HepG2 (cell line): ENCODE data around the gene IKZF3. TPM values are rescaled to one million over a fixed set of nuclear protein-coding genes. Genes with fewer than 3 reads are reported as not detected.

Experiments
- ATF5 ChIP-seq: sonication (generic); formaldehyde crosslinking; IDR thresholded peaks from 2 replicates; pipeline ENCODE4 v1.4.0; 2020; ENCODE audit warnings: mild to moderate bottlenecking, low read depth, missing genetic modification reagents
- ATM ChIP-seq: fragments of 450-650 bp; IDR thresholded peaks from 2 replicates; pipeline ENCODE4 v1.7.1; 2017; ENCODE audit warnings: mild to moderate bottlenecking, borderline replicate concordance
- BRD4 ChIP-seq: sonication (generic); formaldehyde crosslinking; IDR thresholded peaks from 2 replicates; pipeline ENCODE4 v1.4.0; 2020; ENCODE audit warnings: missing genetic modification reagents
- ETS1 ChIP-seq: sonication (generic); formaldehyde crosslinking; IDR thresholded peaks from 2 replicates; pipeline ENCODE4 v1.4.0; 2020; ENCODE audit warnings: missing genetic modification reagents
- FOXP4 ChIP-seq: sonication (generic); formaldehyde crosslinking; IDR thresholded peaks from 2 replicates; pipeline ENCODE4 v1.4.0; 2020; ENCODE audit warnings: missing genetic modification reagents
- HOXA5 ChIP-seq: sonication (generic); formaldehyde crosslinking; IDR thresholded peaks from 2 replicates; pipeline ENCODE4 v1.4.0; 2020; ENCODE audit warnings: missing genetic modification reagents
- KDM1A ChIP-seq: IDR thresholded peaks from 2 replicates; pipeline ENCODE4 v1.6.1; 2016; ENCODE audit warnings: missing compliant biosample characterization
- KLF15 ChIP-seq: sonication (generic); formaldehyde crosslinking; IDR thresholded peaks from 2 replicates; pipeline ENCODE4 v1.8.1; 2023; ENCODE audit warnings: borderline replicate concordance, mild to moderate bottlenecking, inconsistent platforms, missing genetic modification reagents, mixed read lengths
- NFATC3 ChIP-seq: sonication (generic); formaldehyde crosslinking; IDR thresholded peaks from 2 replicates; pipeline ENCODE4 v1.5.1; 2020; ENCODE audit warnings: mild to moderate bottlenecking, missing genetic modification reagents
- POLR2AphosphoS2 ChIP-seq: IDR thresholded peaks from 2 replicates; pipeline ENCODE4 v1.6.1; 2011; ENCODE audit warnings: low read depth, low read length, improper control_type of control experiment
- PRMT3 ChIP-seq: sonication (generic); formaldehyde crosslinking; IDR thresholded peaks from 2 replicates; pipeline ENCODE4 v1.8.1; 2022; ENCODE audit warnings: low read depth, mild to moderate bottlenecking, moderate library complexity, missing genetic modification reagents, borderline replicate concordance
- RFXAP ChIP-seq: sonication (generic); formaldehyde crosslinking; IDR thresholded peaks from 2 replicates; pipeline ENCODE4 v1.4.0; 2020; ENCODE audit warnings: missing genetic modification reagents, borderline replicate concordance
- SMYD3 ChIP-seq: sonication (generic); formaldehyde crosslinking; IDR thresholded peaks from 2 replicates; pipeline ENCODE4 v1.8.1; 2023; ENCODE audit warnings: mild to moderate bottlenecking, missing genetic modification reagents
- SRF ChIP-seq: IDR thresholded peaks from 2 replicates; pipeline ENCODE4 v1.6.1; 2011; ENCODE audit warnings: mild to moderate bottlenecking, low read depth, low read length, moderate library complexity
- THRA ChIP-seq: sonication (generic); formaldehyde crosslinking; IDR thresholded peaks from 2 replicates; pipeline ENCODE4 v1.4.0; 2020; ENCODE audit warnings: missing genetic modification reagents, borderline replicate concordance
- WIZ ChIP-seq: sonication (generic); formaldehyde crosslinking; IDR thresholded peaks from 2 replicates; pipeline ENCODE4 v1.5.1; 2020; ENCODE audit warnings: mild to moderate bottlenecking, missing genetic modification reagents
- ZFP37 ChIP-seq: sonication (generic); formaldehyde crosslinking; IDR thresholded peaks from 2 replicates; pipeline ENCODE4 v1.4.0; 2020; ENCODE audit warnings: missing genetic modification reagents, borderline replicate concordance
- ZFP82 ChIP-seq: sonication (generic); formaldehyde crosslinking; IDR thresholded peaks from 2 replicates; pipeline ENCODE4 v1.5.1; 2020; ENCODE audit warnings: mild to moderate bottlenecking, missing genetic modification reagents, borderline replicate concordance
- ZMYM4 ChIP-seq: sonication (generic); formaldehyde crosslinking; IDR thresholded peaks from 2 replicates; pipeline ENCODE4 v1.8.1; 2023; ENCODE audit warnings: mild to moderate bottlenecking, missing genetic modification reagents
- ZNF30 ChIP-seq: sonication (generic); formaldehyde crosslinking; IDR thresholded peaks from 2 replicates; pipeline ENCODE4 v1.5.0; 2020; ENCODE audit warnings: mild to moderate bottlenecking, missing genetic modification reagents
- ZNF546 ChIP-seq: sonication (generic); formaldehyde crosslinking; conservative IDR thresholded peaks from 2 replicates; pipeline ENCODE4 v1.8.1; 2023; ENCODE audit warnings: mild to moderate bottlenecking, missing genetic modification reagents
- ZNF780A ChIP-seq: sonication (generic); formaldehyde crosslinking; IDR thresholded peaks from 2 replicates; pipeline ENCODE4 v1.8.0; 2022; ENCODE audit warnings: mild to moderate bottlenecking, missing genetic modification reagents, moderate library complexity
- ZNF878 ChIP-seq: sonication (generic); formaldehyde crosslinking; IDR thresholded peaks from 2 replicates; pipeline ENCODE4 v1.8.1; 2023; ENCODE audit warnings: mild to moderate bottlenecking, missing genetic modification reagents, moderate library complexity
- ZNF891 ChIP-seq: sonication (generic); formaldehyde crosslinking; IDR thresholded peaks from 2 replicates; pipeline ENCODE4 v1.5.0; 2020; ENCODE audit warnings: mild to moderate bottlenecking, missing genetic modification reagents
- polyA plus RNA-seq, 8 experiments: library from polyadenylated mRNA; depleted of rRNA in 3 of 8; stranded (reverse) in 7 of 8; unstranded in 1 of 8; fragments of >200 nt; fragmentation: Illumina TruSeq in 4 of 8; extraction: Trizol in 4 of 8; gene quantifications; 2 replicates each; pipeline versions ENCODE4 v1.2.1 to v1.2.3, GENCODE V29; 2011 to 2016; ENCODE audit warnings: low read depth in 4 of 8, missing spikeins in 1 of 8, mixed read lengths in 1 of 8; ENCODE audit not compliant: insufficient read depth in 1 of 8
- total RNA-seq, 5 experiments: library from RNA; depleted of rRNA; stranded (reverse); fragments of >200 nt; fragmentation: Illumina TruSeq; extraction: Trizol; gene quantifications; 2 replicates each; pipeline ENCODE4 v1.2.3, GENCODE V29; 2016; ENCODE audit warnings: low read depth in 1 of 5

The IKZF3 gene
- total and polyA plus RNA-seq, 2 of the 13 experiments (the other 11 are each of a cell fraction or from before 2014, with no cell fraction given): not detected

- no peak for TF ChIP-seq POLR2AphosphoS2
- peak; percentile 80 for TF ChIP-seq ZMYM4 (CRISPR knock-in tag)
- TF ChIP-seq ETS1 (CRISPR knock-in tag): peak; percentile 85
- TF ChIP-seq SRF: no peak
- TF ChIP-seq ZNF546 (CRISPR knock-in tag): 0 out of 2 replicates have a peak, but pooled peaks have one; percentile 20
- peak; percentile 90 for TF ChIP-seq SMYD3 (CRISPR knock-in tag)
- peak; percentile 66; the same call in 1 of the 2 replicates for TF ChIP-seq BRD4 (CRISPR knock-in tag)
- no peak for TF ChIP-seq ZNF780A (CRISPR knock-in tag)
- TF ChIP-seq ZNF891 (CRISPR knock-in tag): peak; percentile 48; the same call in 1 of the 2 replicates
- 0 out of 2 replicates have a peak, but pooled peaks have one; percentile 61 for TF ChIP-seq ATF5 (CRISPR knock-in tag)
- TF ChIP-seq ZNF878 (CRISPR knock-in tag): peak; percentile 61; the same call in 1 of the 2 replicates
- peak; percentile 84; the same call in 1 of the 2 replicates for TF ChIP-seq ZNF30 (CRISPR knock-in tag)
- TF ChIP-seq ATM: no peak
- no peak for TF ChIP-seq KDM1A (CRISPR knock-in tag)
- TF ChIP-seq WIZ (CRISPR knock-in tag): no peak
- no peak for TF ChIP-seq THRA (CRISPR knock-in tag)
- peak; percentile 84 for TF ChIP-seq ZFP37 (CRISPR knock-in tag)
- TF ChIP-seq RFXAP (CRISPR knock-in tag): no peak; the same call in 1 of the 2 replicates
- TF ChIP-seq NFATC3 (CRISPR knock-in tag): 0 out of 2 replicates have a peak, but pooled peaks have one; percentile 55
- peak; percentile 26; the same call in 1 of the 2 replicates for TF ChIP-seq FOXP4 (CRISPR knock-in tag)
- TF ChIP-seq KLF15 (CRISPR knock-in tag): no peak
- peak; percentile 77 for TF ChIP-seq HOXA5
- no peak; the same call in 1 of the 2 replicates for TF ChIP-seq ZFP82 (CRISPR knock-in tag)
- TF ChIP-seq PRMT3 (CRISPR knock-in tag): no peak
Observed at GRCh38 chr17:39737760-39738567, 126.1 kb downstream of the IKZF3 start, which contains the start of gene GRB7 (continued).
